GM19240 (cell line): ENCODE results near the gene GRIK2.

ENCODE experiments used
- DNase-seq: peaks from one replicate; pipeline ENCODE4 v3.0.0; 2011; ENCODE audit warnings: low spot score; ENCODE audit not compliant: insufficient read length

Gene GRIK2

DNA sequence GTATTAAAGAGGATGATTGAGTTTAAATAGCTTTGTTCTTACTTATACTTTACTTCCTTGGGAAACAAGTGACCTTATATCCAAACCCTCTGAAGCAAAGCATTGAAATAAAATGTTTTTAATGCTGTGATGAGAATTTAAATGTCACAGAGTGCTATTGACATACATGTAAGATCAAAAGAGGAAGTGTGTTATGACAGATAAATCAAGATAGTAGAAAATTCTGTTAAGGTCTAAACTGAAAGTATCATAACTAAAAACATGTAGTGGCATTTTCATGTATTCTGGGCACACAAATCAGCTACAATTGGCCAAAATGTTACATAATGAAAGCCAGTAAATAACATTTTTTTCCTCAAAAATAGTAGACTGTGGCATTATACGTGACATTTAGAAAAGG is 318.0 kb downstream of the GRIK2 start:
- no peak for DNase-seq

DNA sequence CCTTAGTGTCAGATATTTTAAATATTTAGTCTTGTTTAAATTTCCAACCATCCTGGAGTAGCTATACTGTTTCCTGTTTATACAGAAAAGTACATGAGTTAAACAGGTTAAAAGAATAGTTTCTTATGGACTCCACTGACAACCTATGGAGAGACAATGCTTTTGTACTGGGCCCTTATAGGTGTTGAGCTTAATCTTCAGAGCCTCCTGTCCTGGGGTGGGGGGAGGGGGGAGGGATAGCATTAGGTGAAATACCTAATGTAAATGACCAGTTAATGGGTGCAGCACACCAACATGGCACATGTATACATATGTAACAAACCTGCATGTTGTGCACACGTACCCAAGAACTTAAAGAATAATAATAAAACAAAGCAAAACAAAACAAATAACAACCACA is 322.9 kb downstream of the GRIK2 start:
- DNase-seq, result no peak

- no peak for DNase-seq
These were observed 323.3 kb downstream of the GRIK2 start for GRCh38 chr6:101716810-101717209.

GRCh38 chr6:101719521-101719920 is 326.0 kb downstream of the GRIK2 start:
- DNase-seq, result no peak

DNA sequence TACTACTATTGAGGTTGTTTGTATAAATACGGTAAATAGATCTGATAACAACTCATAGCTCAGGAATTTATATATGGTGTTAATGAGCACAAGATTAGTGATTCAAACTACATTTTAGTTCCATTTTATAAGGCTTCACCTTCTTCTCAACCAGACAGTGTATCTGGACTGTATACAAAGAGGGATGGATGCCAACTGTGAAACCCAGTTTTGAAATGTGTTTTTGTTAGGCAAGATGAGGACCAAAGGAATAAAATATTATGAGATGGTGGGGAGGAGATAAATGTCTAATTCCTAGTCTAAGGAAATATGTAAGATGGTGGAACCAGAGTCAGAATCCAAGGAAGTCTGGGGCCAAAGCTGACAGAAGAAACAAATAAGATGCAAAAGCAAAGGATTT is 329.0 kb downstream of the GRIK2 start:
- no peak for DNase-seq

DNA sequence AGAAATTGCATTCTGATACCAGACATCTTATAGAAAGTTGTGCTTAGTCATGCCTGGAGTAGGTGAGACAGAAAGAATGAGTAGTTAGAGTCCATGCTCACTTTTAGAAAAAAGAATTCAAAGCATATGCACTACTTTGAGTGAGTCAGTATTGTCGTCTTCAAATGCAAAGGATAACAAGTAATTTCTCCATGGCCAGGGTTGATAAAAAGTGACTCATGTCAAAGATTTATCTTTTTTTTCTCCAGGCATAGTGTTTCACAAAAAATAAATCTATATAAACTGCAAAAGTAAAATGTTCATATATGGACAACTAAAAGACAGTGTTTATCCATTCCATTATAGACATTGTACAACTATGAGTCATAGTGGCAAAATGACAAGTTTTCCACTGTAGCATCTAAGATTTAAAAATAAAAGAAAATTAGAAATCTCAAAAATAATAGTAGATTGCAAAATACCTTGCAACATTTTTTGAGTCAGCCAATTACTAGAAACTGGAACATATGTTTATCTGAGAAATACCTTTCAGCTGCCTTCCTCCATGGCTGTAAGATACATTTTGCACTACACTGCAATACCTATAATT is 329.6 kb downstream of the GRIK2 start:
- DNase-seq, result no peak

GRCh38 chr6:101728388-101728787 is 334.9 kb downstream of the GRIK2 start:
- no peak for DNase-seq

- DNase-seq, result no peak
These were observed 335.4 kb downstream of the GRIK2 start for GRCh38 chr6:101728956-101729355.

- no peak for DNase-seq
These were observed 337.4 kb downstream of the GRIK2 start for GRCh38 chr6:101730954-101731353.

- no peak for DNase-seq
These were observed 340.4 kb downstream of the GRIK2 start for GRCh38 chr6:101733899-101734298.

DNA sequence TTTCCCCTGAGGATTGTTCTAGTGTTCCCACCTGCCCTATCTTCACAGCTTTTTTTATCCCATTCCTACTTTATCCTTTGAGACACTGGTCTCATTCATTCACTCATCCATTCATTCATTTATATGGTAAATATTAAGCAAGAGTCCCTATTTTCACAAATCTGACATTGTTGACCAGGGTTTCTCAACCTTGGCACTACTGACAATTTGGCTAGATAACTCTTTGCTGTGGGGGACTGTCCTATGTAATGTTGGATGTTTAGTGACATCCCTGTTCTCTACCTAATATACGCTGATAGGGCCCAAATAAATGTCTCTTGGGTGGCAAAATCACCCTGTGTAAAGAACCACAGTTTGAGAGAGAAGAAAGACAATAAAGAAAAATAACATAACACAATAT is 345.0 kb downstream of the GRIK2 start:
- DNase-seq, result no peak

- DNase-seq, result no peak
These were observed 347.1 kb downstream of the GRIK2 start for GRCh38 chr6:101740631-101741030.

DNA sequence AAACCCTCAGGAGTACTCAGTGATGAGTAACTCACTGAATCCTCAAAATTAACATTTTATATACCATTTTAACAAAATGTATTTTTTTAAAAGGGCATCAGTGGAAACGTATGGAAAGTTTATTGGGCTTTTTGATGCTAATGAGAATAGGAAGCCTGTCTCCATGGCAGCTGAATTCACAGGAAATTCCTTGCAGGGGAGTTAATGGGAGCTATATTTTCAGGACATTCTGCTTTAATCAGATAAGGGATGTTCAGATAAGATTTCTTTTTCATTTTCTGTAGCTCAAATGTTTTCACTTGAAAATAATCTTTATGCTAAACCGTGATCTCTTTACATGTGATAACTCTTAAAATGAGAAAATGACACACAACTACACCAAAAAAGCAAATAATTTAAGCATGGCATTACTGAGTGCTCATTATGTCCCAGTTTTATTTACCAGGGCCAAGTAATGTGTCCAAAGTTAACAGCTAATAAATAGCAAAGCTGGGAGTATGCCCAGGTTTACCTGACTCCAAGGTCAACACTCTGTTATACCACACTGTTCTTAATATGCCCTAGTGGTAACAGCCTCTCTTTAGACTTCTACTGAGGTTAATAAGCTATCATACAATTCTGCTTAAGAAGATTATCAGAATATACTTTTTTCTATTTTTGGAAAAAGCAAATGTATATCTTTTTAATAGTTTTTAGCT is 348.1 kb downstream of the GRIK2 start:
- DNase-seq, result no peak

GRCh38 chr6:101747160-101747559 is 353.7 kb downstream of the GRIK2 start:
- DNase-seq, result no peak

DNA sequence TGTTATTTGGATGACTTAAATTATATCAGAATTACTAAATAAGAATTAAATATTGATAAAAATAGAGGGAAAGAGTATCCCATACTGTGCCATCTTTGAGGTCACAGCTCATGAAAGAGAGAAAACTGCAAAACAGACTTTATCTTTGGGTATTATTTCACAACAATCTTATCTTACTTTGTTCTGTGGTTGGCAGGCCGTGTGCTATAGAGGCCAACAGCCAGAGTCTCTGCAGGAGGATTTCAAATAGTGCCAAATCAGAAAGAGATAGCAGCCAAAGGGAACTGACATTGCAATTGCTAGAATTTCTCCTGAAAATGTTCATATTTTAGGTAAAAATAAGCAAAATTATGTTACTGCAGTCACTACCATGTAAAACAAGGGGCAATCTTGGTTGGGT is 354.2 kb downstream of the GRIK2 start:
- no peak for DNase-seq

DNA sequence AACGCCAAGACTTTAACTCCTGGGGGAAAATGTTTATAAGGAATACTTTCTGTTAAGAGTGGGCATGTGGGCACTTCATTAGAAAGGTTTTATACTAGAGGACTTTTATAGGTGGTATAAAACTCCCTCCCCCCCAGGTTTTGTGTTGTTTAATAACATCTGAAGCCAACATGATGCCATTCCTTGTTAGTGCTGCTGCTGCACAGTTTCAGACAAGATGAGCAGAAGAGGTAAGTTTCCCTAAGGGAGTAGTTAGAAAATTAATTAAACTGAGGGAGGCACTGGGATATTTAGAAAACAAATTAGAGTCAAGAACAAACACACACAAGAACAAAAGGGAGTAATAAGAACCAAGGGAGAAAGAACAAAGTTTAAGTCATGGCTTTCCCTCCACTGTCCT is 362.4 kb downstream of the GRIK2 start:
- DNase-seq, result no peak

DNA sequence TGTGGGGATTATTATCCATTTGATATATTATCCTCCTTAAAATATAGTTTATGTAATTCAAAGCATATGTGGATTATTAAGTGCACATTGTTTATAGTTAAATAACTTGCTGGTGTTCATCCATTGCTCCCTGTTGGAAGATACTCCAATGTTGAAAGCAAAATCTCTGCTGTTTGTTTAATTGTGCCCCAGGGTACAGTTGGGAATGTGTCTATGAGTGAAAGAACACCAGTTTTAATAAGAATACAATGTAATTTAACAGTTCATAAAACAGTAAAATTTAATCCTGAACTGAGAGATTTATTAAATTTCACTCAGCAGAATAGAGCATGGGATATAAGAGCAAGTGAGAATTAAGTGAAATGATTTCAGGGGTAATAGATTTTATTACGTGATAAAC is 364.9 kb downstream of the GRIK2 start:
- DNase-seq, result no peak

GRCh38 chr6:101760843-101761621 is 367.5 kb downstream of the GRIK2 start:
- no peak for DNase-seq

DNA sequence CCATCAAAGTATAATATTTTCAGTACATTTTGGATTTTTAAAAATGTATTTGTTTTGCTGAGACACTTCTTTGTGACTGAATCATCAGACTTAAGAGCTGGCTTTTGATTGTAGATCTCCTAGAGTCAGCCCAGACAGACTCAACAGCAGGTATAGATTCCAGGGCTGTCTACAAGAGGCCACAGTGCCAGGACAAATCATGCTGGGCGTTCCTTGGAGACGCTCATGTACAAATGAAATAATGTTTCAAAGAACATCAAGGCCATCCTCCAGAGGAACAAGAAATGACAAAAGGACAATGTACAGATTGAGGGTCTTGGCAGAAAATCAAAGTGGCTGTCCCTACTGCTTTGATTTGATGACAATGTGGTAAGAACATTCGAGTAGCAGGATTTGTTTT is 369.3 kb downstream of the GRIK2 start:
- no peak for DNase-seq

DNA sequence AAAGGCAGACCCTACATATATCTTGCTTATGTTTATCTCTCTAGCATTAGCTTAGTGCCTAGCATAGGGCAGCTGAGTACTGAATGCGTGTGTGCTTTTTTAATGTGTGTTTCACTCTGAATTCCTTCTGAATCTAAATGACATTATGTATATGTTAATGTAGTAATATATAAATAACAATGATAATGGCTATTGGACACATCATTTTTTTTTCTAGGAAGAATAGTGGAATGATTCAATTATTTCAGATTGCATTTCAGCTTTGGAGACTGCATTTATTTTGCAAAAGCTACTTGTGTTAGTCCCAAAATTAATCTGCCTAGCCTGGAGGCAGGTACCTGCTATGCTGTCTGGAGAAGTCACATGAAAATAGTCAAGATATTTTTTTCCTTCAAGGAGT is 371.8 kb downstream of the GRIK2 start:
- DNase-seq, result no peak

DNA sequence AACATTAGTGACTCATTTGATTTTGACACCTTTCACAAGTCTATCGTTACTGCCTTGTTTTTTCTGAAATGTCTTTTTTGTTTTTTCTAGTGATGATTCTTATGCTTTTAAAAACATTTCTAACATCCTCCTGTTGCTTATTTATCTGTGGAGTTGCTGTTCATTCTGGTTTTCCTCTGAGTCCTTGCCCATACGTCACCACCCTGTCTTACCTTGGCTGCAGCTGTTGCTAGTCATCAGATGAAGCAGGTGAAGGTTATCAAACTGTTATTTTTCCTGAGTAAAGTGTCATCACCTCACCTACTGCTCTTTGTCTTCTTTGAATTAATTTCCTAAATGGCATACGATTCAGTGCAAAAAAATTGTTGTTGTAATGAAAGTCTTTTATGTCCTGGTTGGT is 376.6 kb downstream of the GRIK2 start:
- no peak for DNase-seq

GRCh38 chr6:101776919-101777350 is 383.4 kb downstream of the GRIK2 start:
- DNase-seq, result no peak

GRCh38 chr6:101777646-101778045 is 384.1 kb downstream of the GRIK2 start:
- no peak for DNase-seq
